Upper lobe of right lung (tissue), 1 donor: ENCODE data around the gene HIPK1. TPM values are rescaled to one million over a fixed set of nuclear protein-coding genes. Genes with fewer than 3 reads are reported as not detected.
"Not testable (repeated sequence)": the region's sequence is repeated elsewhere in the genome, so short reads cannot be mapped to it uniquely, and the experiment has no call there.

Source experiments
- ATAC-seq: fragments of 200-7000 bp; cut with Tn5 transposase; one replicate; pipeline ENCODE4 v1.9.1; 2020; ENCODE audit warnings: mild to moderate bottlenecking, moderate library complexity
- DNase-seq: peaks from one replicate; pipeline ENCODE4 v3.0.0-alpha.2; 2020
- H3K27ac ChIP-seq: fragments of 200-600 bp; one replicate; pipeline ENCODE4 v1.8.0; 2022
- H3K27me3 ChIP-seq: fragments of 200-600 bp; one replicate; pipeline ENCODE4 v1.8.0; 2022; ENCODE audit warnings: mild to moderate bottlenecking
- H3K36me3 ChIP-seq: fragments of 200-600 bp; one replicate; pipeline ENCODE4 v1.8.0; 2022
- H3K4me1 ChIP-seq: fragments of 200-600 bp; one replicate; pipeline ENCODE4 v1.8.0; 2022
- H3K4me3 ChIP-seq: fragments of 200-600 bp; one replicate; pipeline ENCODE4 v1.8.0; 2022; ENCODE audit warnings: mild to moderate bottlenecking
- H3K9me3 ChIP-seq: fragments of 200-600 bp; one replicate; pipeline ENCODE4 v1.8.0; 2022
- intact Hi-C: fragments of 100-400 bp; cut with DNase I; formaldehyde crosslinking; loops from one replicate; pipeline ENCODE4 v1.11.0; 2022
- total RNA-seq: library from RNA; stranded (reverse); fragmentation: NEBNext Ultra II Directional; extraction: Animal tissue kit (Norgen Biotek cat#: 25700); gene quantifications from one replicate; pipeline ENCODE4 v1.2.1, GENCODE V29; 2021
- TF ChIP-seq, protein P1 (sequence below): fragments of 200-600 bp; IDR thresholded peaks from one replicate; pipeline ENCODE4 v1.8.0; 2022; ENCODE audit warnings: antibody characterized with exemption
- donor health status: DM: no; HTN: yes; CAD: no; lungs with severe emphysema.

The HIPK1 gene
- total RNA-seq, 1 donor from 2014 or later: 77.8 TPM

DNA sequence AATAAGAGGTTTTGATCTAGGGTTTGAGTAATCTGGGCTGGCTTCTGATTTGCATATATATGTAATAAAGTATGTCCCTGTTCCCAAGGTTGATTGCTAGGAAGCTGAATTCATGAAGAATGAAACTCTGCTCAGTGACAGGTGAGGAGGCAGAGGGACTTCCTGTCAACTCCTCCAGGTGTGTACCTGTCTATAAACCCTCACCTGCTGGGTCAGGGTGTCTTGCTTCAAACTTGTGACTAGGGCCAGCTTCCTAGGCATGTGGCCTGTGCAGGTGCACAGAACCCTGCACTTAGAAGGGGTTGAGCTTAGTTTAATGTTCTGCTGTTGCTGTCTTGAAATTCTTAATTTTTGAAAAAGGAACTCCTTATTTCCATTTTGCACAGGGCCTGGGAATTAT lies 71.3 kb downstream of the HIPK1 start:
- ATAC-seq: no peak
- H3K9me3 ChIP-seq: no peaks in the 10 kb centered on the region

DNA sequence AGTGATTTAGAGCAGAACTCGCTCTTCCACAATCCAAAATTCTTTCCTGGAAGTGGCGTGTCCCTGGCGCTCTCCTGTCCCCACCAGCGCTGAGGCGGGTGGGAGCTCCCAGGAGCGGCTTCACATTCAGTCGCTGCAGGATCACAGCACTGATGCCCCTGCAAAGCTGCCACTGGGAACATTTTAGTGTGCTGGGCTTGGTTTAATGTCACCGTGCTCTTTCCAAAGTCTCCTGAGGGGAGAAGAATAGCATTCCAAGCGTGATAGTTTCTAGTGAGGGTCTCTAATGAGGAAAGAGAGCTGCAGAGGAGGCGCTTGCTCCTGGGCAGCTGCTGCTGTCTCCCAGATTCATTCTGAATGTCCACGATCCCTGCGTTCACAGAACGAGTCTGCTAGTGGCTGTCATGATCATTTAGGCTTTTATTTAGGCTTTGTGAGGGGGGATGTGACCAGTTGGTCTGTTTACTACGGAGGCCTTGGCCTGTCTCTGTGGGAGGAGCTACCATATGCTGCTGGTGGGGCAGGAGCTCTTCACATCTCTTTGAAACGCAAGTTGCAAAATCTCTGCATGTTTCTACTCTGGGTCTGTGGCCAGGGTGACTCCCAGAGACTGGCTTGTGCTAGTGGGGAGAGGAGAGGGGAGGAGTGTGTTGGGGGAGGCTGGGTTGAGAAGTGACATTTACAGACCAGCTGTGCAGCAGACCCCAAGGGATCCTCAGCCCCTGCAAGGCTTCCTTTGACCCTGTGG lies 73.5 kb downstream of the HIPK1 start:
- DNase-seq: no peak
- peak; percentile 32 for ATAC-seq

More for the DNA sequence above, 71.3 kb downstream of the HIPK1 start:
- H3K36me3 ChIP-seq: no peaks in the 10 kb centered on the region
- H3K27me3 ChIP-seq: no peaks in the 10 kb centered on the region
- no peak overlapping the region for H3K4me3 ChIP-seq
- no peak overlapping the region for H3K27ac ChIP-seq
- no peaks in the 10 kb centered on the region for H3K4me1 ChIP-seq
- DNase-seq: no peak
- intact Hi-C loops: no loop called here
- TF ChIP-seq, protein P1, sequence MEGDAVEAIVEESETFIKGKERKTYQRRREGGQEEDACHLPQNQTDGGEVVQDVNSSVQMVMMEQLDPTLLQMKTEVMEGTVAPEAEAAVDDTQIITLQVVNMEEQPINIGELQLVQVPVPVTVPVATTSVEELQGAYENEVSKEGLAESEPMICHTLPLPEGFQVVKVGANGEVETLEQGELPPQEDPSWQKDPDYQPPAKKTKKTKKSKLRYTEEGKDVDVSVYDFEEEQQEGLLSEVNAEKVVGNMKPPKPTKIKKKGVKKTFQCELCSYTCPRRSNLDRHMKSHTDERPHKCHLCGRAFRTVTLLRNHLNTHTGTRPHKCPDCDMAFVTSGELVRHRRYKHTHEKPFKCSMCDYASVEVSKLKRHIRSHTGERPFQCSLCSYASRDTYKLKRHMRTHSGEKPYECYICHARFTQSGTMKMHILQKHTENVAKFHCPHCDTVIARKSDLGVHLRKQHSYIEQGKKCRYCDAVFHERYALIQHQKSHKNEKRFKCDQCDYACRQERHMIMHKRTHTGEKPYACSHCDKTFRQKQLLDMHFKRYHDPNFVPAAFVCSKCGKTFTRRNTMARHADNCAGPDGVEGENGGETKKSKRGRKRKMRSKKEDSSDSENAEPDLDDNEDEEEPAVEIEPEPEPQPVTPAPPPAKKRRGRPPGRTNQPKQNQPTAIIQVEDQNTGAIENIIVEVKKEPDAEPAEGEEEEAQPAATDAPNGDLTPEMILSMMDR: no peak

DNA sequence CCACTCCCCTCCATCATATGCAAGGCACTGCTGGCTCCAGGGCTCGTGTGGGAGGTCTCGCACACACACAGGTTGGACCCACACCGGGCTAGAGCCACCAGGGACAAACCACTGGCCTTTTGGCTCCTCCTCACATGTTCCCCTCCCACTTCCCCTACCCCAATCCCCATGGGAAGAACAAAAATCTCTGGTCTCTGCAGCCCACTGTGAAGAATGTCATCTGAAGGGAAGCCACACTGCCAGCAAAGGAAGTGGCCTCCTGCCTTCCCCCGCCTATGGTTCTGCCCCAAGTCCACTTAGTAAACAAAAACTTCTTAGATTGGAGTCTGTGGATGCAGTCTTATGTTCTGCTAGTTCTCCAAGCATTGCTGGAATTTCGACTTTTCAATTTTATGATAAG lies 74.3 kb downstream of the HIPK1 start:
- no peaks in the 10 kb centered on the region for H3K9me3 ChIP-seq
- TF ChIP-seq, protein P1: no peak
- H3K4me1 ChIP-seq: no peaks in the 10 kb centered on the region
- no peaks in the 10 kb centered on the region for H3K36me3 ChIP-seq
- no peak for ATAC-seq
- DNase-seq: no peak
- H3K27ac ChIP-seq: no peak overlapping the region
- H3K4me3 ChIP-seq: no peak overlapping the region
- no peaks in the 10 kb centered on the region for H3K27me3 ChIP-seq
- intact Hi-C loops: no loop called here

More for the DNA sequence above, 73.5 kb downstream of the HIPK1 start:
- H3K27me3 ChIP-seq: no peaks in the 10 kb centered on the region
- H3K27ac ChIP-seq: no peak overlapping the region
- intact Hi-C loops: no loop called here
- no peak overlapping the region for H3K4me3 ChIP-seq
- H3K4me1 ChIP-seq: no peaks in the 10 kb centered on the region
- H3K36me3 ChIP-seq: no peaks in the 10 kb centered on the region
- no peaks in the 10 kb centered on the region for H3K9me3 ChIP-seq
- TF ChIP-seq, protein P1: no peak

DNA sequence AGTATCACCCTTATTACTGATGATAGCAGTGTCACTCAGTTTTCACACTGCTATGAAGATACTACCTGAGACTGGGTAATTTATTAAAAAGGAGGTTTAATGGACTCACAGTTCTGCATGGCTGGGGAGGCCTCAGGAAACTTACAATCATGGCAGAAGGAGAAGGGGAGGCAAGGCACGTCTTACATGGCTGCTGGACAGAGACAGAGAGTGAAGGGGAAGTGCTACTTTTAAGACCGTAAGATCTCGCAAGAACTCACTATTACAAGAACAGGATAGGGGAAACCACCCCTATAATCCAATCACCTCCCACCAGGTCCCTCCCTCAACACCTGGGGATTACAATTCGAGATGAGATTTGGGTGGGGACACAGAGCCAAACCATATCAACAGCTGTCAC lies 77.7 kb downstream of the HIPK1 start:
- H3K36me3 ChIP-seq, DNase-seq, ATAC-seq, H3K4me1 ChIP-seq, H3K27ac ChIP-seq, H3K4me3 ChIP-seq, H3K9me3 ChIP-seq, intact Hi-C loops, H3K27me3 ChIP-seq: not testable (repeated sequence)

DNA sequence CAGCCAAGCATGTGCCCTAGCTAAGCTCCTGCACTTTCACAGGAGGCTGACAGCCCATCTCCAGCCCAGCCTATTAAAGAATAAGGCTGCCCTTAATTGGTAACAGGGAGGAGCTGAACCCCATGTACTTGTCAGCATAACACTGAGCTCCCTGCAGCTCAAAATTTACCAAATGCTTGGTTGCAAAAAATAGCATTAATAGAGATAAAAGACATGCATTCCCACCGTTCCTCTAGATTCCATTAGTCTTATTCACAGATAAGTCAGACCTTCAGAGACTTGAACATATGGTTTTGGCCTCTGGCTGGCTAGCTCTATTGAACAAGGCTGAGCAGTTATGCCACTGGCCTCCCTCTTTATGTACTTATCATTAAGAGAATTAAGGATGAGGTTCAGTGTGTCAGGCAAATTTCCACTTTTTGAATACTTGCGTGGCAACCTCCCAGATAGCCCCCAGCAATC lies 79.4 kb downstream of the HIPK1 start:
- TF ChIP-seq, protein P1: no peak
- H3K9me3 ChIP-seq: no peaks in the 10 kb centered on the region
- DNase-seq: no peak
- intact Hi-C loops: no loop called here
- no peaks in the 10 kb centered on the region for H3K27me3 ChIP-seq
- no peaks in the 10 kb centered on the region for H3K4me1 ChIP-seq
- H3K27ac ChIP-seq: no peak overlapping the region
- ATAC-seq: no peak
- no peaks in the 10 kb centered on the region for H3K36me3 ChIP-seq
- no peak overlapping the region for H3K4me3 ChIP-seq

DNA sequence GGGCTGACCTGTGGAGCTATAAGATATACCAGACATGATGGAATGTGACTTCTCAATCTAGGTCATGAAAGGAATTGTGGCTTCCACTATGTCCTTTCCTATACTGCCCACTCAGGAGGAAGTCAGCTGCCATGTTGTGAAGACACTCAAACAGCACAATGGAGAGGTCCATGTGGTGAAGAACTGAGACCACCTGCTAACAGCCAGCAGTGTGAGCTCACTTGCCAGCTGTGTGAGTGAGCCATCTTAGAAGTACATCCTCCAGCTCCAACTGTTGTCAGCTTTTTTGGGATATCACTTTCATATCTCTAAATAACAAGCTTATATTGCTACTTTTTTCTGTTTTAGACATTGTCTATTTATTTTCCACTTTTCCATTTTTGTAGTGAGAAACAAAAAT lies 79.9 kb downstream of the HIPK1 start:
- TF ChIP-seq, protein P1: no peak
- H3K9me3 ChIP-seq: no peaks in the 10 kb centered on the region
- intact Hi-C loops: no loop called here
- H3K27ac ChIP-seq: no peak overlapping the region
- no peaks in the 10 kb centered on the region for H3K4me1 ChIP-seq
- no peaks in the 10 kb centered on the region for H3K36me3 ChIP-seq
- DNase-seq: no peak
- no peaks in the 10 kb centered on the region for H3K27me3 ChIP-seq
- ATAC-seq: no peak
- H3K4me3 ChIP-seq: no peak overlapping the region
